Neural progenitor cell (in vitro differentiated cells): ENCODE data around the gene PLEKHN1.

ENCODE experiments used
- CTCF ChIP-seq: fragments of 200-600 bp; sonication (generic); IDR thresholded peaks from 2 replicates; pipeline ENCODE4 v1.5.1; 2017; ENCODE audit warnings: antibody characterized with exemption, mild to moderate bottlenecking
- EZH2 ChIP-seq: fragments of 200-600 bp; sonication (generic); IDR thresholded peaks from 2 replicates; pipeline ENCODE4 v1.6.1; 2017; ENCODE audit warnings: antibody characterized with exemption, mild to moderate bottlenecking, moderate library complexity
- EZH2phosphoT487 ChIP-seq: fragments of 200-600 bp; sonication (generic); IDR thresholded peaks from 2 replicates; pipeline ENCODE4 v1.6.1; 2017; ENCODE audit warnings: antibody characterized with exemption

- TF ChIP-seq CTCF (no peak), EZH2phosphoT487 (no peak), EZH2 (no peak)
Observed at GRCh38 chr1:954927-955326, 11.4 kb upstream of the PLEKHN1 start.
